Naive thymus-derived CD4-positive, alpha-beta T cell (primary cell): ENCODE data around the gene ABCC4. TPM values are rescaled to one million over a fixed set of nuclear protein-coding genes. Genes with fewer than 3 reads are reported as not detected.
A peak's percentile ranks its signal among the peaks of the same experiment; 100 is the strongest.
"Not testable (repeated sequence)": the region's sequence is repeated elsewhere in the genome, so short reads cannot be mapped to it uniquely, and the experiment has no call there.

ENCODE experiments used
- ATAC-seq: fragments of 150-1000 bp; cut with Tn5 transposase; 2 replicates; pipeline ENCODE4 v1.10.0; 2021; ENCODE audit warnings: mild to moderate bottlenecking, moderate library complexity
- CTCF ChIA-PET: fragments of 350-600 bp; sonication (Branson Sonifier 250); formaldehyde crosslinking; loops from one replicate; lab custom pipeline; 2021; ENCODE audit warnings: antibody characterized with exemption; lab: Charles Lee
- POLR2A ChIA-PET: fragments of 350-600 bp; sonication (Branson Sonifier 250); formaldehyde crosslinking; loops from one replicate; lab custom pipeline; 2021; ENCODE audit warnings: antibody characterized with exemption, inconsistent platforms; lab: Charles Lee
- DNase-seq, 9 donors: peaks; one replicate each; pipeline versions ENCODE4 v3.0.0 to v3.0.0-alpha.2; 2020 to 2022; ENCODE audit warnings: mixed read lengths in 1 of 9
- H3K27ac ChIP-seq: one replicate; pipeline ENCODE4 v1.7.0; 2013; ENCODE audit warnings: mild to moderate bottlenecking, low read depth, low read length, moderate library complexity
- H3K27me3 ChIP-seq, 2 donors: one replicate each; pipeline ENCODE4 v1.7.0; 2013; ENCODE audit warnings: low read length in 2 of 2, mild to moderate bottlenecking in 2 of 2, moderate library complexity in 2 of 2; ENCODE audit not compliant: control insufficient read depth in 2 of 2, insufficient read depth in 2 of 2
- H3K36me3 ChIP-seq, 3 experiments: 1 replicate in 2 of 3; 2 replicates in 1 of 3; pipeline ENCODE4 v1.7.0; 2013; ENCODE audit warnings: low read length in 3 of 3, mild to moderate bottlenecking in 3 of 3, moderate library complexity in 1 of 3; ENCODE audit not compliant: insufficient read depth in 3 of 3, control insufficient read depth in 2 of 3
- H3K4me1 ChIP-seq, 2 donors: one replicate each; pipeline ENCODE4 v1.7.0; 2013; ENCODE audit warnings: low read length in 2 of 2, mild to moderate bottlenecking in 2 of 2, moderate library complexity in 1 of 2; ENCODE audit not compliant: control insufficient read depth in 2 of 2, insufficient read depth in 2 of 2
- H3K4me3 ChIP-seq: 2 replicates; pipeline ENCODE4 v1.7.0; 2013; ENCODE audit warnings: mild to moderate bottlenecking, low read length
- H3K9me3 ChIP-seq, 3 experiments: 1 replicate in 2 of 3; 2 replicates in 1 of 3; pipeline ENCODE4 v1.7.0; 2013; ENCODE audit warnings: low read length in 3 of 3; ENCODE audit not compliant: control insufficient read depth in 2 of 3
- H3K27ac Mint-ChIP-seq, 9 donors: one replicate each; pipeline ENCODE4 v1.8.0; 2020 to 2022; ENCODE audit warnings: mixed read lengths in 9 of 9, mild to moderate bottlenecking in 8 of 9, moderate library complexity in 5 of 9, inconsistent platforms in 2 of 9
- H3K27me3 Mint-ChIP-seq, 5 donors: one replicate each; pipeline ENCODE4 v1.8.0; 2021 to 2022; ENCODE audit warnings: mixed read lengths in 5 of 5, mild to moderate bottlenecking in 1 of 5
- H3K36me3 Mint-ChIP-seq, 5 donors: one replicate each; pipeline ENCODE4 v1.8.0; 2020 to 2022; ENCODE audit warnings: mixed read lengths in 5 of 5, mild to moderate bottlenecking in 3 of 5, inconsistent platforms in 1 of 5
- H3K4me1 Mint-ChIP-seq, 7 donors: one replicate each; pipeline ENCODE4 v1.8.0; 2020 to 2022; ENCODE audit warnings: mixed read lengths in 7 of 7, mild to moderate bottlenecking in 3 of 7, inconsistent platforms in 1 of 7
- H3K4me3 Mint-ChIP-seq, 10 donors: one replicate each; pipeline ENCODE4 v1.8.0; 2020 to 2022; ENCODE audit warnings: mild to moderate bottlenecking in 10 of 10, mixed read lengths in 10 of 10, moderate library complexity in 6 of 10, inconsistent platforms in 2 of 10
- H3K9me3 Mint-ChIP-seq, 11 donors: one replicate each; pipeline ENCODE4 v1.8.0; 2020 to 2022; ENCODE audit warnings: mixed read lengths in 11 of 11, mild to moderate bottlenecking in 4 of 11, inconsistent platforms in 1 of 11, moderate library complexity in 1 of 11
- intact Hi-C, 2 donors: fragments of 100-400 bp; cut with micrococcal nuclease; formaldehyde crosslinking; loops; one replicate each; pipeline ENCODE4 v1.15.1; 2023
- polyA plus RNA-seq, 2 donors: library from polyadenylated mRNA; unstranded; fragments of 300-500 nt; fragmentation: Illumina TruSeq; gene quantifications; one replicate each; pipeline ENCODE4 v1.2.3, GENCODE V29; 2021
- total RNA-seq, 6 experiments: library from RNA in 5 of 6; stranded (reverse) in 5 of 6; gene quantifications; 1 replicate in 5 of 6; 2 replicates in 1 of 6; pipeline ENCODE4 v1.2.3 and lab custom pipeline; 2021 to 2026

The ABCC4 gene
- total and polyA plus RNA-seq, 7 experiments from 2014 or later, result 3.5 to 9.2 (median 7.3) TPM

DNA sequence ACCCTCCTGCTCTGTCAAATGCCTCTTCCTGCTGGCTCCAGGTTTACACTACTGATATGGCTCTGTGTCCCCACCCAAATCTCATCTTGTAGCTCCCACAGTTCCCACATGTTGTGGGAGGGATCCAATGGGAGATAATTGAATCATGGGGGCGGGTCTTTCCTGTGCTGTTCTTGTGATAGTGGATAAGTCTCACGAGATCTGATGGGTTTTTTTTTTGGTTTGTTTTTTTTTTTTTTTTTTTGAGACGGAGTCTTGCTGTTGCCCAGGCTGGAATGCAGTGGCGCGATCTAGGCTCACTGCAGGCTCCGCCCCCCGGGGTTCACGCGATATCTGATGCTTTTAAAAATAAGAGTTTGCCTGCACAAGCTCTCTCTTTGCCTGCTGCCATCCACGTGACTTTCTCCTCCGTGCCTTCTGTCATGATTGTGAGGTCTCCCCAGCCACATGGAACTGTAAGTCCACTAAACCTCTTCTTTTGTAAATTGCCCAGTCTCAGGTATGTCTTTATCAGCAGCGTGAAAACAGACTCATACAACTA lies 27.6 kb downstream of the ABCC4 start:
- H3K27ac ChIP-seq, ATAC-seq, intact Hi-C loops, H3K27ac Mint-ChIP-seq, H3K4me3 ChIP-seq, H3K9me3 Mint-ChIP-seq, H3K9me3 ChIP-seq, CTCF ChIA-PET, H3K27me3 Mint-ChIP-seq, POLR2A ChIA-PET, DNase-seq, H3K4me1 ChIP-seq, H3K27me3 ChIP-seq, H3K4me3 Mint-ChIP-seq, H3K36me3 ChIP-seq: not testable (repeated sequence)
- Mint-ChIP-seq H3K36me3 (peaks cover 0 to 18% (median 5%) of the 10 kb centered on the region in 5 donors), H3K4me1 (peaks cover 5 to 19% (median 10%) of the 10 kb centered on the region in 7 donors)

- DNase-seq, intact Hi-C loops: not testable (repeated sequence)
These were observed 29.2 kb downstream of the ABCC4 start for GRCh38 chr13:95272076-95272475.

GRCh38 chr13:95269756-95270155 lies 31.5 kb downstream of the ABCC4 start:
- peaks cover 0 to 20% (median 4%) of the 10 kb centered on the region in 11 donors for H3K9me3 Mint-ChIP-seq
- intact Hi-C loops, result no loop called here
- no peaks in the 10 kb centered on the region for H3K27me3 Mint-ChIP-seq
- Histone ChIP-seq H3K27me3 (no peaks in the 10 kb centered on the region), H3K27ac (no peak overlapping the region), H3K9me3 (peaks cover 0 to 7% (median 0%) of the 10 kb centered on the region in 3 experiments), H3K36me3 (no peaks in the 10 kb centered on the region), H3K4me1 (no peaks in the 10 kb centered on the region), H3K4me3 (no peak overlapping the region)
- peaks cover 4 to 13% (median 6%) of the 10 kb centered on the region in 7 donors for H3K4me1 Mint-ChIP-seq
- ATAC-seq, result no peak
- no peak for DNase-seq
- no peak overlapping the region for H3K4me3 Mint-ChIP-seq
- CTCF ChIA-PET, result no interaction called here
- POLR2A ChIA-PET, result no interaction called here
- peak overlapping the region in 1 of 9 donors; percentile 40 for H3K27ac Mint-ChIP-seq
- peaks cover 4 to 47% (median 36%) of the 10 kb centered on the region in 5 donors for H3K36me3 Mint-ChIP-seq

More at GRCh38 chr13:95272076-95272475, 29.2 kb downstream of the ABCC4 start:
- H3K27ac Mint-ChIP-seq, H3K4me3 Mint-ChIP-seq, ATAC-seq, H3K36me3 ChIP-seq, H3K9me3 Mint-ChIP-seq, H3K27me3 ChIP-seq, CTCF ChIA-PET, H3K27ac ChIP-seq, H3K4me1 ChIP-seq, H3K4me3 ChIP-seq, POLR2A ChIA-PET, H3K9me3 ChIP-seq, H3K27me3 Mint-ChIP-seq: not testable (repeated sequence)
- Mint-ChIP-seq H3K36me3 (peaks cover 0 to 32% (median 17%) of the 10 kb centered on the region in 5 donors), H3K4me1 (peaks cover 4 to 16% (median 9%) of the 10 kb centered on the region in 7 donors)

GRCh38 chr13:95268343-95269065 lies 32.7 kb downstream of the ABCC4 start:
- intact Hi-C loops, result not testable (repeated sequence)

DNA sequence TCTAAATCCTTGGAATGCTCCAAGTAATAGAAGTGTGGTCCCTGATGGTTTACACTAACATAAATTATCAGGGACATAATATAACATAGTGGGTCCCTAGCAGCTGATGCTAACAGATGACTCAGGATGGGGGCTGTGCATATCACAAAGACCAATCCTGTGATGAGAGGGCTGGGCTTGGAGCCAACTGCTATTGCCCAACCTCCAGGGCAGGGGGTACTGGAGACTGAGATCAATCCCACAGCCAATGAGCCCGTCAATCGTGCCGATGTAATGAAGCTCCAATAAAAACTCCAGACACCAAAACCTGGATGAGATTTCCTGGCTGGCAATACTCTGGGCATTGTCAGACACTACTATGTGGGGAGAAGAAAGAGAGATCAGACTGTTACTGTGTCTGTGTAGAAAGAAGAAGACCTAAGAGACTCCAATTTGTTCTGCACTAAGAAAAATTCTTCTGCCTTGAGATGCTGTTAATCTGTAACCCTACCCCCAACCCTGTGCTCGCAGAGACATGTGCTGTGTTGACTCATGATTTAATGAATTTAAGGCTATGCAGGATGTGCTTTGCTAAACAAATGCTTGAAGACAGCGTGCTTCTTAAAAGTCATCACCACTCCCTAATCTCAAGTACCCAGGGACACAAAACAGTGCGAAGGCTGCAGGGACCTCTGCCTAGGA lies 33.4 kb downstream of the ABCC4 start:
- Mint-ChIP-seq H3K4me3 (no peak overlapping the region), H3K4me1 (peaks cover 4 to 10% (median 6%) of the 10 kb centered on the region in 7 donors), H3K36me3 (peaks cover 4 to 55% (median 39%) of the 10 kb centered on the region in 5 donors), H3K27ac (no peak overlapping the region), H3K27me3 (no peaks in the 10 kb centered on the region), H3K9me3 (peaks cover 0 to 20% (median 4%) of the 10 kb centered on the region in 11 donors)
- Histone ChIP-seq H3K36me3 (no peaks in the 10 kb centered on the region), H3K27me3 (no peaks in the 10 kb centered on the region), H3K27ac (no peak overlapping the region), H3K4me3 (no peak overlapping the region), H3K4me1 (no peaks in the 10 kb centered on the region), H3K9me3 (peaks cover 0 to 7% (median 0%) of the 10 kb centered on the region in 3 experiments)
- ChIA-PET CTCF (no interaction called here), POLR2A (no interaction called here)
- DNase-seq, result no peak
- no peak for ATAC-seq
- intact Hi-C loops, result no loop called here

More at GRCh38 chr13:95268343-95269065, 32.7 kb downstream of the ABCC4 start:
- Mint-ChIP-seq H3K36me3 (peaks cover 4 to 53% (median 40%) of the 10 kb centered on the region in 5 donors), H3K9me3 (peaks cover 0 to 20% (median 4%) of the 10 kb centered on the region in 11 donors), H3K4me1 (peaks cover 4 to 10% (median 6%) of the 10 kb centered on the region in 7 donors)
- H3K27me3 Mint-ChIP-seq, H3K9me3 ChIP-seq, H3K4me3 Mint-ChIP-seq, CTCF ChIA-PET, H3K4me3 ChIP-seq, DNase-seq, H3K36me3 ChIP-seq, H3K4me1 ChIP-seq, H3K27ac Mint-ChIP-seq, H3K27ac ChIP-seq, POLR2A ChIA-PET, H3K27me3 ChIP-seq, ATAC-seq: not testable (repeated sequence)

DNA sequence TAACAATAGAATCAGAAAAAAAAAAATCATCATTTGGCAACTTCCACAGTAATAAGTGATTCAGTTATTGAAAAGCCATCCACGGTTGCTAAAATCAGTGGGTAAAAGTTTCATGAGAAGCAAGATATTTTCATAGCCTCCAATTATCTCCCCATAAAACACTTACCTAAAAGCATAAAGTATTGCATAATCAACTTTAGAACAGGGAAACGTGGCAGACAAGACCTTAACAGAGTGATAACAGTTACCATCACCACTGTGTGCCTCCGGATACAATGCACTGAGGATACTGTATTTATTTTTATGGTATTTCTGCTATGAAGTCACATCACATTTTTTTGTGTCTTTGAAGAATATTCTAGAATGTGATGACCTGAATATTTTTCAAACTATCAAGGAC lies 37.0 kb downstream of the ABCC4 start:
- Mint-ChIP-seq H3K27me3 (no peaks in the 10 kb centered on the region), H3K27ac (no peak overlapping the region), H3K4me3 (no peak overlapping the region), H3K4me1 (no peaks in the 10 kb centered on the region), H3K9me3 (peaks cover 0 to 20% (median 4%) of the 10 kb centered on the region in 11 donors), H3K36me3 (peaks cover 4 to 62% (median 48%) of the 10 kb centered on the region in 5 donors)
- no peaks in the 10 kb centered on the region for H3K27me3 ChIP-seq
- no peaks in the 10 kb centered on the region for H3K36me3 ChIP-seq
- ATAC-seq (no peak), DNase-seq (no peak)
- ChIA-PET CTCF (no interaction called here), POLR2A (no interaction called here)
- intact Hi-C loops, result no loop called here
- no peak overlapping the region for H3K27ac ChIP-seq
- H3K4me1 ChIP-seq, result no peaks in the 10 kb centered on the region
- no peak overlapping the region for H3K4me3 ChIP-seq
- peaks cover 0 to 7% (median 0%) of the 10 kb centered on the region in 3 experiments for H3K9me3 ChIP-seq
